ENCODE results near the gene SCPEP1. TPM values are rescaled to one million over a fixed set of nuclear protein-coding genes. Genes with fewer than 3 reads are reported as not detected.

SCPEP1 gene
- polyA plus RNA-seq, 1 of the 3 experiments (the other 2 are of a cell fraction), result 99.6 TPM

GRCh38 chr17:56929362-56929969 is 48.5 kb upstream of the SCPEP1 start:
- ChIA-PET CTCF (interaction anchor here (1.8 to 2.0 kb wide), 2 partner anchors 10 to 110 kb away, joined by 5 read pairs; no protein-coding TSS in a partner anchor), POLR2A (no interaction called here)
- H3F3A ChIP-seq (replicated peaks; ENCODE audit: insufficient read depth), result peaks cover 7% of the 10 kb centered on the region
- no peaks in the 10 kb centered on the region for H3K9me2 ChIP-seq
- no peaks in the 10 kb centered on the region for H3K4me1 ChIP-seq (ENCODE audit: control insufficient read depth in 1 of 2, insufficient read depth in 2 of 2, low read depth in 1 of 2, low read length in 1 of 2)
- H3K9me3 ChIP-seq, result peaks cover 36% of the 10 kb centered on the region
- no peak for DNase-seq
- no peak overlapping the region for H2AFZ ChIP-seq (ENCODE audit: low read depth)
- H3K9ac ChIP-seq, result no peak overlapping the region
- H3K79me2 ChIP-seq (ENCODE audit: insufficient read depth), result no peaks in the 10 kb centered on the region
- H4K20me1 ChIP-seq (ENCODE audit: insufficient read depth), result no peaks in the 10 kb centered on the region
- no peak overlapping the region for H3K27ac ChIP-seq (ENCODE audit: low read depth in 2 of 2, low read length in 1 of 2)
- H3K36me3 ChIP-seq (replicated peaks in 1 of 2; ENCODE audit: control insufficient read depth in 1 of 2, insufficient read depth in 2 of 2, low read length in 1 of 2), result peaks cover 6 to 25% of the 10 kb centered on the region in 2 experiments
- TF ChIP-seq EZH2phosphoT487 (IDR thresholded peaks at IDR 0.05; ENCODE audit: borderline replicate concordance, low read depth), result no peak
- TF ChIP-seq GABPA (IDR thresholded peaks at IDR 0.05; ENCODE audit: low read depth), result no peak
- TF ChIP-seq, protein P1, sequence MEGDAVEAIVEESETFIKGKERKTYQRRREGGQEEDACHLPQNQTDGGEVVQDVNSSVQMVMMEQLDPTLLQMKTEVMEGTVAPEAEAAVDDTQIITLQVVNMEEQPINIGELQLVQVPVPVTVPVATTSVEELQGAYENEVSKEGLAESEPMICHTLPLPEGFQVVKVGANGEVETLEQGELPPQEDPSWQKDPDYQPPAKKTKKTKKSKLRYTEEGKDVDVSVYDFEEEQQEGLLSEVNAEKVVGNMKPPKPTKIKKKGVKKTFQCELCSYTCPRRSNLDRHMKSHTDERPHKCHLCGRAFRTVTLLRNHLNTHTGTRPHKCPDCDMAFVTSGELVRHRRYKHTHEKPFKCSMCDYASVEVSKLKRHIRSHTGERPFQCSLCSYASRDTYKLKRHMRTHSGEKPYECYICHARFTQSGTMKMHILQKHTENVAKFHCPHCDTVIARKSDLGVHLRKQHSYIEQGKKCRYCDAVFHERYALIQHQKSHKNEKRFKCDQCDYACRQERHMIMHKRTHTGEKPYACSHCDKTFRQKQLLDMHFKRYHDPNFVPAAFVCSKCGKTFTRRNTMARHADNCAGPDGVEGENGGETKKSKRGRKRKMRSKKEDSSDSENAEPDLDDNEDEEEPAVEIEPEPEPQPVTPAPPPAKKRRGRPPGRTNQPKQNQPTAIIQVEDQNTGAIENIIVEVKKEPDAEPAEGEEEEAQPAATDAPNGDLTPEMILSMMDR (IDR thresholded peaks at IDR 0.05), result no peak
- no peak for TF ChIP-seq RCOR1 (IDR thresholded peaks at IDR 0.05; ENCODE audit: low read length)
- TF ChIP-seq MAX (IDR thresholded peaks at IDR 0.05; ENCODE audit: low read depth), result no peak
- no peak for TF ChIP-seq SMC3 (IDR thresholded peaks at IDR 0.05; ENCODE audit: low read depth, low read length)
- no peak for TF ChIP-seq GATA2 (CRISPR knock-in tag; IDR thresholded peaks at IDR 0.05)
- TF ChIP-seq USF1 (IDR thresholded peaks at IDR 0.05; ENCODE audit: borderline replicate concordance, low read depth), result no peak
- TF ChIP-seq MXI1 (IDR thresholded peaks at IDR 0.05; ENCODE audit: low read depth, low read length), result no peak
- no peak for TF ChIP-seq TAF1 (IDR thresholded peaks at IDR 0.05; ENCODE audit: borderline replicate concordance, low read depth, low read length)
- TF ChIP-seq, protein P2, sequence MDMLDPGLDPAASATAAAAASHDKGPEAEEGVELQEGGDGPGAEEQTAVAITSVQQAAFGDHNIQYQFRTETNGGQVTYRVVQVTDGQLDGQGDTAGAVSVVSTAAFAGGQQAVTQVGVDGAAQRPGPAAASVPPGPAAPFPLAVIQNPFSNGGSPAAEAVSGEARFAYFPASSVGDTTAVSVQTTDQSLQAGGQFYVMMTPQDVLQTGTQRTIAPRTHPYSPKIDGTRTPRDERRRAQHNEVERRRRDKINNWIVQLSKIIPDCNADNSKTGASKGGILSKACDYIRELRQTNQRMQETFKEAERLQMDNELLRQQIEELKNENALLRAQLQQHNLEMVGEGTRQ (IDR thresholded peaks at IDR 0.05; ENCODE audit: borderline replicate concordance, low read depth, low read length), result no peak
- no peak for TF ChIP-seq ZBTB33 (IDR thresholded peaks at IDR 0.05; ENCODE audit: borderline replicate concordance, low read depth)
- TF ChIP-seq TEAD4 (IDR thresholded peaks at IDR 0.05; ENCODE audit: borderline replicate concordance, insufficient read depth), result no peak
- TF ChIP-seq, protein P3, sequence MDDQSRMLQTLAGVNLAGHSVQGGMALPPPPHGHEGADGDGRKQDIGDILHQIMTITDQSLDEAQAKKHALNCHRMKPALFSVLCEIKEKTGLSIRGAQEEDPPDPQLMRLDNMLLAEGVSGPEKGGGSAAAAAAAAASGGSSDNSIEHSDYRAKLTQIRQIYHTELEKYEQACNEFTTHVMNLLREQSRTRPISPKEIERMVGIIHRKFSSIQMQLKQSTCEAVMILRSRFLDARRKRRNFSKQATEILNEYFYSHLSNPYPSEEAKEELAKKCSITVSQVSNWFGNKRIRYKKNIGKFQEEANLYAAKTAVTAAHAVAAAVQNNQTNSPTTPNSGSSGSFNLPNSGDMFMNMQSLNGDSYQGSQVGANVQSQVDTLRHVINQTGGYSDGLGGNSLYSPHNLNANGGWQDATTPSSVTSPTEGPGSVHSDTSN (IDR thresholded peaks at IDR 0.05), result no peak
- TF ChIP-seq TCF12 (IDR thresholded peaks at IDR 0.05), result no peak
- no peak overlapping the region for H3K4me2 ChIP-seq
- no peak overlapping the region for H3K4me3 ChIP-seq (ENCODE audit: low read depth in 2 of 2, low read length in 1 of 2)
- no peaks in the 10 kb centered on the region for H3K27me3 ChIP-seq (ENCODE audit: insufficient read depth)
